Stomach (tissue), 4 donors: ENCODE data around the gene PTH2.

Experiments used
- EP300 ChIP-seq: sonication (generic); formaldehyde crosslinking; IDR thresholded peaks from one replicate; pipeline ENCODE4 v1.6.1; 2017; ENCODE audit warnings: antibody characterized with exemption
- POLR2A ChIP-seq, 4 donors: fragments of 450-650 bp; IDR thresholded peaks; one replicate each; pipeline ENCODE4 v1.6.1; 2016; ENCODE audit warnings: antibody characterized with exemption in 4 of 4, control low read depth in 2 of 4, mild to moderate bottlenecking in 1 of 4, moderate library complexity in 1 of 4
- POLR2AphosphoS5 ChIP-seq, 3 donors: sonication (generic); formaldehyde crosslinking; IDR thresholded peaks; one replicate each; pipeline ENCODE4 v1.6.1; 2016; ENCODE audit warnings: antibody characterized with exemption in 3 of 3
- TF ChIP-seq, protein P1 (sequence below), 7 experiments: fragments of 450-650 bp in 4 of 7; fragments of 200-600 bp in 3 of 7; sonication (generic) in 3 of 7; IDR thresholded peaks; one replicate each; pipeline ENCODE4 v1.5.1; 2016 to 2019; ENCODE audit warnings: antibody characterized with exemption in 7 of 7, control low read depth in 2 of 7, mild to moderate bottlenecking in 1 of 7

GRCh38 chr19:49389406-49389805 lies 33.8 kb downstream of the PTH2 start:
- TF ChIP-seq POLR2A (IDR thresholded peaks at IDR 0.05) = no peak
- TF ChIP-seq, protein P1, sequence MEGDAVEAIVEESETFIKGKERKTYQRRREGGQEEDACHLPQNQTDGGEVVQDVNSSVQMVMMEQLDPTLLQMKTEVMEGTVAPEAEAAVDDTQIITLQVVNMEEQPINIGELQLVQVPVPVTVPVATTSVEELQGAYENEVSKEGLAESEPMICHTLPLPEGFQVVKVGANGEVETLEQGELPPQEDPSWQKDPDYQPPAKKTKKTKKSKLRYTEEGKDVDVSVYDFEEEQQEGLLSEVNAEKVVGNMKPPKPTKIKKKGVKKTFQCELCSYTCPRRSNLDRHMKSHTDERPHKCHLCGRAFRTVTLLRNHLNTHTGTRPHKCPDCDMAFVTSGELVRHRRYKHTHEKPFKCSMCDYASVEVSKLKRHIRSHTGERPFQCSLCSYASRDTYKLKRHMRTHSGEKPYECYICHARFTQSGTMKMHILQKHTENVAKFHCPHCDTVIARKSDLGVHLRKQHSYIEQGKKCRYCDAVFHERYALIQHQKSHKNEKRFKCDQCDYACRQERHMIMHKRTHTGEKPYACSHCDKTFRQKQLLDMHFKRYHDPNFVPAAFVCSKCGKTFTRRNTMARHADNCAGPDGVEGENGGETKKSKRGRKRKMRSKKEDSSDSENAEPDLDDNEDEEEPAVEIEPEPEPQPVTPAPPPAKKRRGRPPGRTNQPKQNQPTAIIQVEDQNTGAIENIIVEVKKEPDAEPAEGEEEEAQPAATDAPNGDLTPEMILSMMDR (IDR thresholded peaks at IDR 0.05) = no peak
- TF ChIP-seq POLR2AphosphoS5 (IDR thresholded peaks at IDR 0.05) = no peak
- TF ChIP-seq EP300 = no peak
